Cardiac septum (tissue), 1 donor: Measurements from ENCODE around the gene HELZ. TPM values are rescaled to one million over a fixed set of nuclear protein-coding genes. Genes with fewer than 3 reads are reported as not detected.
"Not testable (repeated sequence)": the region's sequence is repeated elsewhere in the genome, so short reads cannot be mapped to it uniquely, and the experiment has no call there.

Experiments used
- DNase-seq: peaks from one replicate; pipeline ENCODE4 v3.0.0-alpha.2; 2020; ENCODE audit warnings: low spot score
- intact Hi-C: fragments of 100-400 bp; cut with DNase I; formaldehyde crosslinking; loops from one replicate; pipeline ENCODE4 v1.14.0; 2022
- total RNA-seq: library from RNA; stranded (reverse); fragmentation: NEBNext Ultra II Directional; extraction: Animal tissue kit (Norgen Biotek cat#: 25700); gene quantifications from one replicate; pipeline ENCODE4 v1.2.1, GENCODE V29; 2021
- donor health status: DM: no; HTN: no; CAD: no.

HELZ gene
- total RNA-seq, 1 donor from 2014 or later, result 42.6 TPM

- DNase-seq, result no peak
- intact Hi-C loops, result no loop called here
Measured at GRCh38 chr17:67132366-67132765, 112.6 kb downstream of the HELZ start.

GRCh38 chr17:67130768-67131167, 114.2 kb downstream of the HELZ start:
- intact Hi-C loops, result no loop called here
- no peak for DNase-seq

GRCh38 chr17:67129283-67129682, 115.7 kb downstream of the HELZ start:
- DNase-seq, result no peak
- intact Hi-C loops, result no loop called here

- intact Hi-C loops, result no loop called here
- no peak for DNase-seq
Measured at GRCh38 chr17:67128700-67129099, 116.3 kb downstream of the HELZ start.

- no peak for DNase-seq
- intact Hi-C loops, result no loop called here
Measured at GRCh38 chr17:67127925-67128324, 117.1 kb downstream of the HELZ start.

GRCh38 chr17:67126983-67127382, 118.0 kb downstream of the HELZ start:
- intact Hi-C loops, result no loop called here

GRCh38 chr17:67126543-67126942, 118.5 kb downstream of the HELZ start:
- intact Hi-C loops, result not testable (repeated sequence)

More at GRCh38 chr17:67126983-67127382, 118.0 kb downstream of the HELZ start:
- DNase-seq, result no peak

GRCh38 chr17:67125924-67126323, 119.1 kb downstream of the HELZ start:
- intact Hi-C loops, result no loop called here

More at GRCh38 chr17:67126543-67126942, 118.5 kb downstream of the HELZ start:
- DNase-seq, result not testable (repeated sequence)

GRCh38 chr17:67125417-67125816, 119.6 kb downstream of the HELZ start:
- DNase-seq, result no peak
- intact Hi-C loops, result no loop called here

More at GRCh38 chr17:67125924-67126323, 119.1 kb downstream of the HELZ start:
- DNase-seq, result no peak

- DNase-seq, result no peak
- intact Hi-C loops, result no loop called here
Measured at GRCh38 chr17:67124450-67125148, 120.4 kb downstream of the HELZ start.

- intact Hi-C loops, result no loop called here
- DNase-seq, result no peak
Measured at GRCh38 chr17:67123699-67124098, 121.3 kb downstream of the HELZ start.

GRCh38 chr17:67121316-67121891, 123.6 kb downstream of the HELZ start:
- intact Hi-C loops, result no loop called here
- DNase-seq, result no peak

GRCh38 chr17:67119102-67119501, 125.9 kb downstream of the HELZ start:
- intact Hi-C loops, result no loop called here
- no peak for DNase-seq

GRCh38 chr17:67116045-67116575, 128.9 kb downstream of the HELZ start:
- intact Hi-C loops, result no loop called here

GRCh38 chr17:67115401-67115800, 129.6 kb downstream of the HELZ start:
- DNase-seq, result no peak
- intact Hi-C loops, result no loop called here

More at GRCh38 chr17:67116045-67116575, 128.9 kb downstream of the HELZ start:
- DNase-seq, result no peak

GRCh38 chr17:67113486-67113885, 131.5 kb downstream of the HELZ start:
- intact Hi-C loops, result no loop called here
- DNase-seq, result no peak

- intact Hi-C loops, result no loop called here
Measured at GRCh38 chr17:67111808-67112207, 133.2 kb downstream of the HELZ start.

GRCh38 chr17:67111327-67111726, 133.7 kb downstream of the HELZ start:
- no peak for DNase-seq
- intact Hi-C loops, result no loop called here

More at GRCh38 chr17:67111808-67112207, 133.2 kb downstream of the HELZ start:
- DNase-seq, result no peak

- intact Hi-C loops, result no loop called here
- no peak for DNase-seq
Measured at GRCh38 chr17:67110619-67111018, 134.4 kb downstream of the HELZ start.

- intact Hi-C loops, result no loop called here
- DNase-seq, result no peak
Measured at GRCh38 chr17:67109111-67109510, 135.9 kb downstream of the HELZ start.
